Fibroblast of peridontal ligament (primary cell): ENCODE results near the gene CCDC88B.
A peak's percentile ranks its signal among the peaks of the same experiment; 100 is the strongest.
"Not testable (repeated sequence)": the region's sequence is repeated elsewhere in the genome, so short reads cannot be mapped to it uniquely, and the experiment has no call there.

Experiments used
- DNase-seq: peaks from one replicate; pipeline ENCODE4 v3.0.0-alpha.2; 2010; ENCODE audit errors: extremely low read depth

CCDC88B gene

GRCh38 chr11:64305691-64306562 is 34.1 kb upstream of the CCDC88B start:
- peak; percentile 16 for DNase-seq

- no peak for DNase-seq
These were observed 33.5 kb upstream of the CCDC88B start for GRCh38 chr11:64306563-64306875.

GRCh38 chr11:64306876-64307622 is 33.0 kb upstream of the CCDC88B start:
- DNase-seq: no peak

GRCh38 chr11:64307795-64308194 is 32.2 kb upstream of the CCDC88B start:
- not testable (repeated sequence) for DNase-seq

GRCh38 chr11:64312947-64313346 is 27.1 kb upstream of the CCDC88B start:
- no peak for DNase-seq

- no peak for DNase-seq
These were observed 26.4 kb upstream of the CCDC88B start for GRCh38 chr11:64313491-64314145.

- no peak for DNase-seq
These were observed 25.7 kb upstream of the CCDC88B start for GRCh38 chr11:64314146-64314804.

GRCh38 chr11:64314805-64315561 is 25.0 kb upstream of the CCDC88B start:
- no peak for DNase-seq

GRCh38 chr11:64315667-64316526 is 24.1 kb upstream of the CCDC88B start:
- not testable (repeated sequence) for DNase-seq

- no peak for DNase-seq
These were observed 23.2 kb upstream of the CCDC88B start for GRCh38 chr11:64316672-64317324.

GRCh38 chr11:64317325-64317960 is 22.6 kb upstream of the CCDC88B start, which contains the start of gene TRMT112:
Gene TRMT112, minus strand, starts transcription at chr11:64317559. Its CDS starts 33 bp downstream, at chr11:64317526.
- DNase-seq: peak; percentile 92

GRCh38 chr11:64317961-64318765 is 21.8 kb upstream of the CCDC88B start, which contains the start of gene PRDX5:
Gene PRDX5, plus strand, starts transcription at chr11:64318121. Its CDS starts 95 bp downstream, at chr11:64318216.
- peak; percentile 94 for DNase-seq

- no peak for DNase-seq
These were observed 20.9 kb upstream of the CCDC88B start for GRCh38 chr11:64318766-64319761.

- no peak for DNase-seq
These were observed 19.4 kb upstream of the CCDC88B start for GRCh38 chr11:64320556-64320955.

GRCh38 chr11:64321026-64321425 is 19.0 kb upstream of the CCDC88B start:
- DNase-seq: no peak

GRCh38 chr11:64321533-64321932 is 18.5 kb upstream of the CCDC88B start:
- DNase-seq: no peak

GRCh38 chr11:64322925-64323260 is 17.1 kb upstream of the CCDC88B start:
- DNase-seq: no peak
